ENCODE measurements around the gene MAST2.

The MAST2 gene

DNA sequence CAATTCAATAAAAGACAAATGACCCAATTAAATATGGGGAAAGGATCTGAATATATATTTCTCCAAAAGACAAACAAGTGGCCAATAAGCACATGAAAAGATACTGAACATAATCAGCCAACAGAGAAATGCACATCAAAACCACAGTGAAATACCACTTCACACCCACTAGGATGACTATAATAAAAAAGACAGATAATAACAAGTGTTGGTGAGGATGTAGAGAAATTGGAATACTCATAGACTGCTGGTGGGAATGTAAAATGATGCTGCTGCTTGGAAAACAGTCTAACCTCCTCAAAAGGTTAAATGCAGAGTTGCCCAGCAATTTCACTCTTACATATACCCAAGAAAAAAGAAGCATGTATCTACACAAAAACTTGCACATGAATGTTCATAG, 280.2 kb downstream of the MAST2 start:
- H3K9me3 ChIP-seq (replicated peaks; ENCODE audit: insufficient read depth, low read length), result no peaks in the 10 kb centered on the region
- no peaks in the 10 kb centered on the region for H4K20me1 ChIP-seq (ENCODE audit: insufficient read depth, low read length)
- no peak overlapping the region for H3K27ac ChIP-seq (ENCODE audit: low read length)
- H3K4me1 ChIP-seq (ENCODE audit: low read length), result no peaks in the 10 kb centered on the region
- TF ChIP-seq EZH2phosphoT487 (IDR thresholded peaks at IDR 0.05; ENCODE audit: low read length) (no peak), EZH2 (optimal IDR thresholded peaks at IDR 0.05; ENCODE audit: low read depth, low read length) (no peak)
- TF ChIP-seq, protein P1, sequence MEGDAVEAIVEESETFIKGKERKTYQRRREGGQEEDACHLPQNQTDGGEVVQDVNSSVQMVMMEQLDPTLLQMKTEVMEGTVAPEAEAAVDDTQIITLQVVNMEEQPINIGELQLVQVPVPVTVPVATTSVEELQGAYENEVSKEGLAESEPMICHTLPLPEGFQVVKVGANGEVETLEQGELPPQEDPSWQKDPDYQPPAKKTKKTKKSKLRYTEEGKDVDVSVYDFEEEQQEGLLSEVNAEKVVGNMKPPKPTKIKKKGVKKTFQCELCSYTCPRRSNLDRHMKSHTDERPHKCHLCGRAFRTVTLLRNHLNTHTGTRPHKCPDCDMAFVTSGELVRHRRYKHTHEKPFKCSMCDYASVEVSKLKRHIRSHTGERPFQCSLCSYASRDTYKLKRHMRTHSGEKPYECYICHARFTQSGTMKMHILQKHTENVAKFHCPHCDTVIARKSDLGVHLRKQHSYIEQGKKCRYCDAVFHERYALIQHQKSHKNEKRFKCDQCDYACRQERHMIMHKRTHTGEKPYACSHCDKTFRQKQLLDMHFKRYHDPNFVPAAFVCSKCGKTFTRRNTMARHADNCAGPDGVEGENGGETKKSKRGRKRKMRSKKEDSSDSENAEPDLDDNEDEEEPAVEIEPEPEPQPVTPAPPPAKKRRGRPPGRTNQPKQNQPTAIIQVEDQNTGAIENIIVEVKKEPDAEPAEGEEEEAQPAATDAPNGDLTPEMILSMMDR (IDR thresholded peaks at IDR 0.05; ENCODE audit: low read length), result no peak
- no peak overlapping the region for H3K9ac ChIP-seq (ENCODE audit: low read length)
- no peak overlapping the region for H3K4me3 ChIP-seq (ENCODE audit: low read length)
- no peaks in the 10 kb centered on the region for H3K9me2 ChIP-seq (replicated peaks; ENCODE audit: insufficient read depth, low read length)
- no peak overlapping the region for H3K4me2 ChIP-seq (ENCODE audit: low read depth, low read length)
- no peaks in the 10 kb centered on the region for H3K27me3 ChIP-seq (replicated peaks; ENCODE audit: insufficient read depth, low read length)
- no peak overlapping the region for H2AFZ ChIP-seq (ENCODE audit: low read length)
- DNase-seq, result no peak
- no peaks in the 10 kb centered on the region for H3K36me3 ChIP-seq (replicated peaks; ENCODE audit: insufficient read depth, low read length)
- H3F3A ChIP-seq (ENCODE audit: insufficient read depth, low read length), result no peaks in the 10 kb centered on the region
- H3K79me2 ChIP-seq (ENCODE audit: low read length), result no peaks in the 10 kb centered on the region

DNA sequence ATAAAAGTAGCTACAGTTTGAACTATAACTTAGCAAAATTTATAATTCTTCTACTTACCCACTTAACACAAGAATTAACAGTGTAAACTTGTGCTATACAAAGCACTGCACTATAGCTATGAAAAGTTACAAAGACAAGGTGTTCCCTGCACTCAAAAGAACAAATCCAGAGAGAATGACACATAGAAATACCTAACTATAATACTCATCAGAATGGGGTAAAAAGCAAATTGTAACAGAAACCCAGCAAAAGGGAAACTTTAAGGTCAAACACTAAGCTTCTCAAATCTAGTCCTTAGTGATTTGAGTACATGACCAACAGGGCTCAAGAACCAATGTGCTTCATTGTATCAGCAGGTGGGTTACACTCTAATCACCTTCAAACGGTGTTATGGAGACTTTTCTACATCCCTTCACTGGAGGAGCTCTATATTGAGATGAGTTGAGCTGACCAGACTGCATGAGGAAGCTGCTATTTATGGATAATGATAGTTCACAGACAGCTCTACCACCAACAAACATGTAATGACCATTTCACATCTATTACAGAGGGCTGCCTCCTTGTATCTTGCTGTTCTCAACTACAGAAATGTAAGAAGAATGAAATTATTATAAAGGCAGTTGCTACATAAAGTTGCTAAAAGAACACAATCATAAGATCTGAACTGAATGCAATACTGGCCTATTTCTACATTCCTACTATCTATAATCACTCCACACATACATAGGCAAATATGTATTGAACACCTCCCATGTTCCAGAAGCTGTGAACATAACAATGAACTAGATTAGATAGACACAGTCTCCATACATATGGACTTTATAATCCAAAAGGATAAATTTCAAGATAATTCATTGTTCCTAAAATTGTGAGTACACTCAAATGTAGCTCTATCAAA, 281.4 kb downstream of the MAST2 start:
- H4K20me1 ChIP-seq (ENCODE audit: insufficient read depth, low read length), result no peaks in the 10 kb centered on the region
- no peaks in the 10 kb centered on the region for H3K9me2 ChIP-seq (replicated peaks; ENCODE audit: insufficient read depth, low read length)
- H3K36me3 ChIP-seq (replicated peaks; ENCODE audit: insufficient read depth, low read length), result no peaks in the 10 kb centered on the region
- no peak overlapping the region for H3K9ac ChIP-seq (ENCODE audit: low read length)
- DNase-seq, result no peak
- no peak overlapping the region for H3K4me3 ChIP-seq (ENCODE audit: low read length)
- H3K4me2 ChIP-seq (ENCODE audit: low read depth, low read length), result no peak overlapping the region
- no peaks in the 10 kb centered on the region for H3K79me2 ChIP-seq (ENCODE audit: low read length)
- H2AFZ ChIP-seq (ENCODE audit: low read length), result no peak overlapping the region
- no peaks in the 10 kb centered on the region for H3K9me3 ChIP-seq (replicated peaks; ENCODE audit: insufficient read depth, low read length)
- TF ChIP-seq EZH2 (optimal IDR thresholded peaks at IDR 0.05; ENCODE audit: low read depth, low read length), result no peak
- TF ChIP-seq, protein P1 (IDR thresholded peaks at IDR 0.05; ENCODE audit: low read length), result no peak
- no peak for TF ChIP-seq EZH2phosphoT487 (IDR thresholded peaks at IDR 0.05; ENCODE audit: low read length)
- H3F3A ChIP-seq (ENCODE audit: insufficient read depth, low read length), result no peaks in the 10 kb centered on the region
- no peaks in the 10 kb centered on the region for H3K4me1 ChIP-seq (ENCODE audit: low read length)
- H3K27ac ChIP-seq (ENCODE audit: low read length), result no peak overlapping the region
- H3K27me3 ChIP-seq (replicated peaks; ENCODE audit: insufficient read depth, low read length), result no peaks in the 10 kb centered on the region
